GM23338 (cell line): ENCODE data around the gene A3GALT2. TPM values are rescaled to one million over a fixed set of nuclear protein-coding genes. Genes with fewer than 3 reads are reported as not detected.

ENCODE experiments used
- ATAC-seq: fragments of 200-7000 bp; cut with Tn5 transposase; 3 replicates; pipeline ENCODE4 v1.9.1; 2020
- DNase-seq: peaks from one replicate; pipeline ENCODE4 v3.0.0-alpha.2; 2015; ENCODE audit warnings: low spot score
- H2AFZ ChIP-seq: fragments of 200-600 bp; sonication (generic); 2 replicates; pipeline ENCODE4 v1.8.0; 2016; ENCODE audit warnings: antibody characterized with exemption, mild to moderate bottlenecking, moderate library complexity
- H3F3A ChIP-seq: fragments of 200-600 bp; sonication (generic); replicated peaks from 2 replicates; pipeline ENCODE4 v1.8.0; 2017; ENCODE audit warnings: antibody characterized with exemption, mixed run types, low read depth
- H3K27ac ChIP-seq: fragments of 200-600 bp; sonication (generic); 2 replicates; pipeline ENCODE4 v1.6.1; 2016; ENCODE audit warnings: low read depth
- H3K27me3 ChIP-seq: fragments of 200-600 bp; sonication (generic); 2 replicates; pipeline ENCODE4 v1.8.0; 2016; ENCODE audit warnings: mild to moderate bottlenecking, mixed run types, moderate library complexity; ENCODE audit not compliant: insufficient read depth
- H3K36me3 ChIP-seq: fragments of 200-600 bp; sonication (generic); 2 replicates; pipeline ENCODE4 v1.8.0; 2016; ENCODE audit warnings: mild to moderate bottlenecking; ENCODE audit not compliant: insufficient read depth
- H3K4me1 ChIP-seq: fragments of 200-600 bp; sonication (generic); 2 replicates; pipeline ENCODE4 v1.8.0; 2016; ENCODE audit warnings: mild to moderate bottlenecking, moderate library complexity; ENCODE audit not compliant: insufficient read depth
- H3K4me2 ChIP-seq: fragments of 200-600 bp; sonication (generic); 2 replicates; pipeline ENCODE4 v1.7.1; 2017; ENCODE audit warnings: mixed run types
- H3K4me3 ChIP-seq: fragments of 200-600 bp; sonication (generic); 2 replicates; pipeline ENCODE4 v1.6.1; 2016; ENCODE audit warnings: mixed run types
- H3K79me2 ChIP-seq: fragments of 200-600 bp; sonication (generic); replicated peaks from 2 replicates; pipeline ENCODE4 v1.8.0; 2017; ENCODE audit warnings: mild to moderate bottlenecking; ENCODE audit not compliant: insufficient read depth
- H3K9me2 ChIP-seq: fragments of 200-600 bp; sonication (generic); 2 replicates; pipeline ENCODE4 v1.8.0; 2017; ENCODE audit not compliant: insufficient read depth
- H4K20me1 ChIP-seq: fragments of 200-600 bp; sonication (generic); replicated peaks from 2 replicates; pipeline ENCODE4 v1.8.0; 2017; ENCODE audit warnings: mild to moderate bottlenecking; ENCODE audit not compliant: insufficient read depth
- H3K27ac Mint-ChIP-seq: 2 replicates; pipeline ENCODE4 v1.8.0; 2020; ENCODE audit warnings: inconsistent platforms, mild to moderate bottlenecking, moderate library complexity, mixed read lengths
- H3K27me3 Mint-ChIP-seq: 3 replicates; pipeline ENCODE4 v1.8.0; 2022; ENCODE audit warnings: low read depth, mild to moderate bottlenecking, moderate library complexity, mixed read lengths, inconsistent platforms; ENCODE audit not compliant: insufficient read depth, poor library complexity
- H3K36me3 Mint-ChIP-seq: 3 replicates; pipeline ENCODE4 v1.8.0; 2021; ENCODE audit warnings: low read depth, mild to moderate bottlenecking, inconsistent platforms, moderate library complexity, mixed read lengths
- H3K4me1 Mint-ChIP-seq: 3 replicates; pipeline ENCODE4 v1.8.0; 2020; ENCODE audit warnings: mild to moderate bottlenecking, inconsistent platforms, mixed read lengths
- H3K4me3 Mint-ChIP-seq: 3 replicates; pipeline ENCODE4 v1.8.0; 2021; ENCODE audit warnings: moderate library complexity, mild to moderate bottlenecking, inconsistent platforms, mixed read lengths
- H3K9me3 Mint-ChIP-seq: 3 replicates; pipeline ENCODE4 v1.8.0; 2020; ENCODE audit warnings: moderate library complexity, mild to moderate bottlenecking, inconsistent platforms, mixed read lengths
- EZH2phosphoT487 ChIP-seq: fragments of 200-600 bp; sonication (generic); IDR thresholded peaks from one replicate; pipeline ENCODE4 v1.8.1; 2018; ENCODE audit warnings: antibody characterized with exemption; ENCODE audit not compliant: unreplicated experiment
- JUNB ChIP-seq: IDR thresholded peaks from one replicate; pipeline ENCODE4 v1.6.1; 2016; ENCODE audit warnings: antibody characterized with exemption; ENCODE audit not compliant: unreplicated experiment
- STAT1 ChIP-seq: IDR thresholded peaks from one replicate; pipeline ENCODE4 v1.6.1; 2016; ENCODE audit warnings: antibody characterized with exemption; ENCODE audit not compliant: unreplicated experiment
- ZNF331 ChIP-seq: fragments of 250-450 bp; sonication (Bioruptor Pico); IDR thresholded peaks from 2 replicates; pipeline ENCODE4 v1.5.0; 2020; ENCODE audit warnings: low read depth, mild to moderate bottlenecking, moderate library complexity
- polyA plus RNA-seq: library from polyadenylated mRNA; unstranded; fragments of >200 nt; fragmentation: Nextera tagmentation; extraction: Ambion mirVana; gene quantifications from 2 replicates; pipeline ENCODE4 v1.2.1, GENCODE V29; 2016
- total RNA-seq: library from RNA; depleted of rRNA; stranded (reverse); fragments of >200 nt; shearing (Covaris generic); gene quantifications from 2 replicates; pipeline ENCODE4 v1.2.3, GENCODE V29; 2014
- TF ChIP-seq, protein P1 (sequence below): fragments of 250-450 bp; sonication (Bioruptor Pico); IDR thresholded peaks from 2 replicates; pipeline ENCODE4 v1.5.0; 2020; ENCODE audit warnings: mild to moderate bottlenecking, moderate library complexity
- TF ChIP-seq, protein P2 (sequence below): IDR thresholded peaks from one replicate; pipeline ENCODE4 v1.6.1; 2018; ENCODE audit warnings: antibody characterized with exemption; ENCODE audit not compliant: unreplicated experiment

A3GALT2 gene
- total and polyA plus RNA-seq, 2 experiments from 2014 or later = not detected

- peaks cover 36% of the 10 kb centered on the region for H3K27me3 Mint-ChIP-seq
- Histone ChIP-seq H3F3A (0 out of 2 replicates have a peak, but pooled peaks cover 8% of the 10 kb centered on the region), H3K9me2 (no peaks in the 10 kb centered on the region), H2AFZ (no peak overlapping the region), H4K20me1 (peaks cover 19% of the 10 kb centered on the region), H3K4me2 (peak overlapping the region; percentile 74), H3K27ac (no peak overlapping the region), H3K4me1 (peaks cover 63% of the 10 kb centered on the region), H3K27me3 (peaks cover 87% of the 10 kb centered on the region), H3K36me3 (no peaks in the 10 kb centered on the region), H3K79me2 (no peaks in the 10 kb centered on the region), H3K4me3 (peak overlapping the region; percentile 11; the same call in 1 of the 2 replicates)
- TF ChIP-seq EZH2phosphoT487 = no peak
- TF ChIP-seq, protein P1, sequence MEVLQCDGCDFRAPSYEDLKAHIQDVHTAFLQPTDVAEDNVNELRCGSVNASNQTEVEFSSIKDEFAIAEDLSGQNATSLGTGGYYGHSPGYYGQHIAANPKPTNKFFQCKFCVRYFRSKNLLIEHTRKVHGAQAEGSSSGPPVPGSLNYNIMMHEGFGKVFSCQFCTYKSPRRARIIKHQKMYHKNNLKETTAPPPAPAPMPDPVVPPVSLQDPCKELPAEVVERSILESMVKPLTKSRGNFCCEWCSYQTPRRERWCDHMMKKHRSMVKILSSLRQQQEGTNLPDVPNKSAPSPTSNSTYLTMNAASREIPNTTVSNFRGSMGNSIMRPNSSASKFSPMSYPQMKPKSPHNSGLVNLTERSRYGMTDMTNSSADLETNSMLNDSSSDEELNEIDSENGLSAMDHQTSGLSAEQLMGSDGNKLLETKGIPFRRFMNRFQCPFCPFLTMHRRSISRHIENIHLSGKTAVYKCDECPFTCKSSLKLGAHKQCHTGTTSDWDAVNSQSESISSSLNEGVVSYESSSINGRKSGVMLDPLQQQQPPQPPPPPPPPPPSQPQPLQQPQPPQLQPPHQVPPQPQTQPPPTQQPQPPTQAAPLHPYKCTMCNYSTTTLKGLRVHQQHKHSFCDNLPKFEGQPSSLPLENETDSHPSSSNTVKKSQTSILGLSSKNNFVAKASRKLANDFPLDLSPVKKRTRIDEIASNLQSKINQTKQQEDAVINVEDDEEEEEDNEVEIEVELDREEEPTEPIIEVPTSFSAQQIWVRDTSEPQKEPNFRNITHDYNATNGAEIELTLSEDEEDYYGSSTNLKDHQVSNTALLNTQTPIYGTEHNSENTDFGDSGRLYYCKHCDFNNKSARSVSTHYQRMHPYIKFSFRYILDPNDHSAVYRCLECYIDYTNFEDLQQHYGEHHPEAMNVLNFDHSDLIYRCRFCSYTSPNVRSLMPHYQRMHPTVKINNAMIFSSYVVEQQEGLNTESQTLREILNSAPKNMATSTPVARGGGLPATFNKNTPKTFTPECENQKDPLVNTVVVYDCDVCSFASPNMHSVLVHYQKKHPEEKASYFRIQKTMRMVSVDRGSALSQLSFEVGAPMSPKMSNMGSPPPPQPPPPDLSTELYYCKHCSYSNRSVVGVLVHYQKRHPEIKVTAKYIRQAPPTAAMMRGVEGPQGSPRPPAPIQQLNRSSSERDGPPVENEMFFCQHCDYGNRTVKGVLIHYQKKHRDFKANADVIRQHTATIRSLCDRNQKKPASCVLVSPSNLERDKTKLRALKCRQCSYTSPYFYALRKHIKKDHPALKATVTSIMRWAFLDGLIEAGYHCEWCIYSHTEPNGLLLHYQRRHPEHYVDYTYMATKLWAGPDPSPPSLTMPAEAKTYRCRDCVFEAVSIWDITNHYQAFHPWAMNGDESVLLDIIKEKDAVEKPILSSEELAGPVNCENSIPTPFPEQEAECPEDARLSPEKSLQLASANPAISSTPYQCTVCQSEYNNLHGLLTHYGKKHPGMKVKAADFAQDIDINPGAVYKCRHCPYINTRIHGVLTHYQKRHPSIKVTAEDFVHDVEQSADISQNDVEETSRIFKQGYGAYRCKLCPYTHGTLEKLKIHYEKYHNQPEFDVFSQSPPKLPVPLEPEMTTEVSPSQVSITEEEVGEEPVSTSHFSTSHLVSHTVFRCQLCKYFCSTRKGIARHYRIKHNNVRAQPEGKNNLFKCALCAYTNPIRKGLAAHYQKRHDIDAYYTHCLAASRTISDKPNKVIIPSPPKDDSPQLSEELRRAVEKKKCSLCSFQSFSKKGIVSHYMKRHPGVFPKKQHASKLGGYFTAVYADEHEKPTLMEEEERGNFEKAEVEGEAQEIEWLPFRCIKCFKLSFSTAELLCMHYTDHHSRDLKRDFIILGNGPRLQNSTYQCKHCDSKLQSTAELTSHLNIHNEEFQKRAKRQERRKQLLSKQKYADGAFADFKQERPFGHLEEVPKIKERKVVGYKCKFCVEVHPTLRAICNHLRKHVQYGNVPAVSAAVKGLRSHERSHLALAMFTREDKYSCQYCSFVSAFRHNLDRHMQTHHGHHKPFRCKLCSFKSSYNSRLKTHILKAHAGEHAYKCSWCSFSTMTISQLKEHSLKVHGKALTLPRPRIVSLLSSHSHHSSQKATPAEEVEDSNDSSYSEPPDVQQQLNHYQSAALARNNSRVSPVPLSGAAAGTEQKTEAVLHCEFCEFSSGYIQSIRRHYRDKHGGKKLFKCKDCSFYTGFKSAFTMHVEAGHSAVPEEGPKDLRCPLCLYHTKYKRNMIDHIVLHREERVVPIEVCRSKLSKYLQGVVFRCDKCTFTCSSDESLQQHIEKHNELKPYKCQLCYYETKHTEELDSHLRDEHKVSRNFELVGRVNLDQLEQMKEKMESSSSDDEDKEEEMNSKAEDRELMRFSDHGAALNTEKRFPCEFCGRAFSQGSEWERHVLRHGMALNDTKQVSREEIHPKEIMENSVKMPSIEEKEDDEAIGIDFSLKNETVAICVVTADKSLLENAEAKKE = peak; percentile 3; the same call in 1 of the 2 replicates
- no peaks in the 10 kb centered on the region for H3K9me3 Mint-ChIP-seq
- ATAC-seq (peak; percentile 74), DNase-seq (peak; percentile 65)
- no peak overlapping the region for H3K27ac Mint-ChIP-seq
- H3K4me3 Mint-ChIP-seq = peak overlapping the region; percentile 58
- peaks cover 73% of the 10 kb centered on the region for H3K4me1 Mint-ChIP-seq
- no peaks in the 10 kb centered on the region for H3K36me3 Mint-ChIP-seq
These were observed 21.3 kb upstream of the A3GALT2 start for GRCh38 chr1:33342041-33342723.

DNA sequence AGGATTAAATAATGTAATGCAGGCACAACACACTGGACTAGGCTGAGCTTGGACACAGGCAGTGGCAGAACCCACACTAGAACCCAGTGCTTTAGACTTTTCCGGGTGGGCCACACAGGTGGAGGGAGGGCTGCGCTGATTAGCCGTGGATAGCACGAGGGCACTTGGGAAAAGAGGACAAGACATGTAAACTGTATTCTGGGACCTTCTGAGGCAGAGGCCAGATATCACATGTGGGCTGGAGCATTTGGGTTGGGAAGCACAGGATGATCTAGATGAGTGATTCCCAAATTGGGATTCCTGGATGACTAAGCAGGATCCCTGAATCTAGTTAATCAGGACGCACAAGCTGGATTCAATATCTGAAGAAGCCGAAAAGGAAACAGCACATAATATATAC, 20.3 kb upstream of the A3GALT2 start:
- Histone ChIP-seq H3K27me3 (peaks cover 86% of the 10 kb centered on the region), H3K9me2 (no peaks in the 10 kb centered on the region), H4K20me1 (peaks cover 16% of the 10 kb centered on the region), H3K4me1 (peaks cover 61% of the 10 kb centered on the region), H2AFZ (no peak overlapping the region), H3K36me3 (no peaks in the 10 kb centered on the region), H3K27ac (no peak overlapping the region), H3K79me2 (no peaks in the 10 kb centered on the region), H3F3A (0 out of 2 replicates have a peak, but pooled peaks cover 8% of the 10 kb centered on the region), H3K4me3 (no peak overlapping the region), H3K4me2 (peak overlapping the region; percentile 74)
- H3K4me3 Mint-ChIP-seq = no peak overlapping the region
- H3K27ac Mint-ChIP-seq = no peak overlapping the region; the same call in 1 of the 2 replicates
- no peak for ATAC-seq
- no peaks in the 10 kb centered on the region; the same call in 2 of the 3 replicates for H3K9me3 Mint-ChIP-seq
- no peaks in the 10 kb centered on the region for H3K36me3 Mint-ChIP-seq
- H3K27me3 Mint-ChIP-seq = peaks cover 29% of the 10 kb centered on the region
- DNase-seq = no peak
- peaks cover 68% of the 10 kb centered on the region for H3K4me1 Mint-ChIP-seq
- TF ChIP-seq ZNF331 (CRISPR knock-in tag) = no peak
- no peak for TF ChIP-seq STAT1
- TF ChIP-seq EZH2phosphoT487 = no peak
- TF ChIP-seq, protein P2, sequence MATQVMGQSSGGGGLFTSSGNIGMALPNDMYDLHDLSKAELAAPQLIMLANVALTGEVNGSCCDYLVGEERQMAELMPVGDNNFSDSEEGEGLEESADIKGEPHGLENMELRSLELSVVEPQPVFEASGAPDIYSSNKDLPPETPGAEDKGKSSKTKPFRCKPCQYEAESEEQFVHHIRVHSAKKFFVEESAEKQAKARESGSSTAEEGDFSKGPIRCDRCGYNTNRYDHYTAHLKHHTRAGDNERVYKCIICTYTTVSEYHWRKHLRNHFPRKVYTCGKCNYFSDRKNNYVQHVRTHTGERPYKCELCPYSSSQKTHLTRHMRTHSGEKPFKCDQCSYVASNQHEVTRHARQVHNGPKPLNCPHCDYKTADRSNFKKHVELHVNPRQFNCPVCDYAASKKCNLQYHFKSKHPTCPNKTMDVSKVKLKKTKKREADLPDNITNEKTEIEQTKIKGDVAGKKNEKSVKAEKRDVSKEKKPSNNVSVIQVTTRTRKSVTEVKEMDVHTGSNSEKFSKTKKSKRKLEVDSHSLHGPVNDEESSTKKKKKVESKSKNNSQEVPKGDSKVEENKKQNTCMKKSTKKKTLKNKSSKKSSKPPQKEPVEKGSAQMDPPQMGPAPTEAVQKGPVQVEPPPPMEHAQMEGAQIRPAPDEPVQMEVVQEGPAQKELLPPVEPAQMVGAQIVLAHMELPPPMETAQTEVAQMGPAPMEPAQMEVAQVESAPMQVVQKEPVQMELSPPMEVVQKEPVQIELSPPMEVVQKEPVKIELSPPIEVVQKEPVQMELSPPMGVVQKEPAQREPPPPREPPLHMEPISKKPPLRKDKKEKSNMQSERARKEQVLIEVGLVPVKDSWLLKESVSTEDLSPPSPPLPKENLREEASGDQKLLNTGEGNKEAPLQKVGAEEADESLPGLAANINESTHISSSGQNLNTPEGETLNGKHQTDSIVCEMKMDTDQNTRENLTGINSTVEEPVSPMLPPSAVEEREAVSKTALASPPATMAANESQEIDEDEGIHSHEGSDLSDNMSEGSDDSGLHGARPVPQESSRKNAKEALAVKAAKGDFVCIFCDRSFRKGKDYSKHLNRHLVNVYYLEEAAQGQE = no peak
- TF ChIP-seq JUNB = no peak
